HG03558 (cell line): Measurements from ENCODE around the gene ARID5B.
"Not testable (repeated sequence)": the region's sequence is repeated elsewhere in the genome, so short reads cannot be mapped to it uniquely, and the experiment has no call there.

Experiments
- ATAC-seq: cut with Tn5 transposase; IDR thresholded peaks from one replicate; pipeline ENCODE4 v1.9.1; 2021; ENCODE audit warnings: moderate number of reproducible peaks; ENCODE audit not compliant: unreplicated experiment; ENCODE audit errors: extremely low read depth

Gene ARID5B, protein sequence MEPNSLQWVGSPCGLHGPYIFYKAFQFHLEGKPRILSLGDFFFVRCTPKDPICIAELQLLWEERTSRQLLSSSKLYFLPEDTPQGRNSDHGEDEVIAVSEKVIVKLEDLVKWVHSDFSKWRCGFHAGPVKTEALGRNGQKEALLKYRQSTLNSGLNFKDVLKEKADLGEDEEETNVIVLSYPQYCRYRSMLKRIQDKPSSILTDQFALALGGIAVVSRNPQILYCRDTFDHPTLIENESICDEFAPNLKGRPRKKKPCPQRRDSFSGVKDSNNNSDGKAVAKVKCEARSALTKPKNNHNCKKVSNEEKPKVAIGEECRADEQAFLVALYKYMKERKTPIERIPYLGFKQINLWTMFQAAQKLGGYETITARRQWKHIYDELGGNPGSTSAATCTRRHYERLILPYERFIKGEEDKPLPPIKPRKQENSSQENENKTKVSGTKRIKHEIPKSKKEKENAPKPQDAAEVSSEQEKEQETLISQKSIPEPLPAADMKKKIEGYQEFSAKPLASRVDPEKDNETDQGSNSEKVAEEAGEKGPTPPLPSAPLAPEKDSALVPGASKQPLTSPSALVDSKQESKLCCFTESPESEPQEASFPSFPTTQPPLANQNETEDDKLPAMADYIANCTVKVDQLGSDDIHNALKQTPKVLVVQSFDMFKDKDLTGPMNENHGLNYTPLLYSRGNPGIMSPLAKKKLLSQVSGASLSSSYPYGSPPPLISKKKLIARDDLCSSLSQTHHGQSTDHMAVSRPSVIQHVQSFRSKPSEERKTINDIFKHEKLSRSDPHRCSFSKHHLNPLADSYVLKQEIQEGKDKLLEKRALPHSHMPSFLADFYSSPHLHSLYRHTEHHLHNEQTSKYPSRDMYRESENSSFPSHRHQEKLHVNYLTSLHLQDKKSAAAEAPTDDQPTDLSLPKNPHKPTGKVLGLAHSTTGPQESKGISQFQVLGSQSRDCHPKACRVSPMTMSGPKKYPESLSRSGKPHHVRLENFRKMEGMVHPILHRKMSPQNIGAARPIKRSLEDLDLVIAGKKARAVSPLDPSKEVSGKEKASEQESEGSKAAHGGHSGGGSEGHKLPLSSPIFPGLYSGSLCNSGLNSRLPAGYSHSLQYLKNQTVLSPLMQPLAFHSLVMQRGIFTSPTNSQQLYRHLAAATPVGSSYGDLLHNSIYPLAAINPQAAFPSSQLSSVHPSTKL

DNA sequence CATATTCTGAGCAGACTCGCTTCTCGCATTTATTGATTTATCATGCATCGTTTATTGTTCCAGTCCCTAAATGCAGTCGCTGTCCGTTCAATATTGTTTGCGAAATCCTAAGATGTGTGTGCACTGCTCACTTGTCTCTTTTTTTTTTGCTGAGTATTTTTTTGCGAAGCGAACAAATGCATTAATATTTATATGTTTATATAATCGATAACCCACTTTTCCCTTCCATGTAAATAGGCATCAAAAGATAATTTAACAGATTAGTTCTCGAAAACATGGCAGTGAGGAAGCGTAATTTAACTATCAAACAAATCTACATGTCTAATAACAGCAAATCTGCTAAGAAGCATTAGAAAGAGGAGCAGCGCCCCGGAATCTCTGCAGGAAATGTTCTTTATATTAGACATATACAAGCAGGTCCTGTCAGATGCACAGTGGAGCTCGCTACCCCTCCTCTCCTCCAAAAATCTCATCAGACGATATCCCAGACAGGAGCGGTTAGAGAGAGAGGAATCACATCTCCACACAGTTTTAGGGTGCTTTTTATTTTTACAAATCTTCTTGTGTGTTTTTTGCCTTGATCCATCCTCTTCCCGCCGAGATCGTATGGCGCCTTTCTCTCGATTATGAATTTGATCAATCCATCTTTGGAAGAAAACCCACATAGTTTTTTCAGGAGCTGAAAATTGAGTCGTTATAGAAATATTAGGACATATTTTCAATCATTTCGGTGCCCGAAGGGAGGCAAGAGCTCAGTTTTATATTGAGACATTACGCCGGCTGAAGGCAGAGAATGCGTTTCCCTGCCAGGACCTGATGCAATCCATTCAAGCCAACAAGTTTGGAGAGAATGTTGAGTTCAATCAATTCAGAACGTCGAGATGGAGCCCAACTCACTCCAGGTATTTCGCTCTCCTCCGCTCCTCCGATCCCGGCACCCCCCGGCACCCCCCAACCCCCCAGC, at the start of gene ARID5B:
ARID5B (plus strand) TSS at position 871 of the 964 bp plus-strand sequence; CDS start at position 882, 11 bp downstream.
- no peak for ATAC-seq

GRCh38 chr10:61852261-61852660, 49.2 kb upstream of the ARID5B start:
- no peak for ATAC-seq

- ATAC-seq, result no peak
Measured at GRCh38 chr10:61855771-61856170, 45.7 kb upstream of the ARID5B start.

- no peak for ATAC-seq
Measured at GRCh38 chr10:61857746-61858145, 43.8 kb upstream of the ARID5B start.

- no peak for ATAC-seq
Measured at GRCh38 chr10:61859786-61860185, 41.7 kb upstream of the ARID5B start.

DNA sequence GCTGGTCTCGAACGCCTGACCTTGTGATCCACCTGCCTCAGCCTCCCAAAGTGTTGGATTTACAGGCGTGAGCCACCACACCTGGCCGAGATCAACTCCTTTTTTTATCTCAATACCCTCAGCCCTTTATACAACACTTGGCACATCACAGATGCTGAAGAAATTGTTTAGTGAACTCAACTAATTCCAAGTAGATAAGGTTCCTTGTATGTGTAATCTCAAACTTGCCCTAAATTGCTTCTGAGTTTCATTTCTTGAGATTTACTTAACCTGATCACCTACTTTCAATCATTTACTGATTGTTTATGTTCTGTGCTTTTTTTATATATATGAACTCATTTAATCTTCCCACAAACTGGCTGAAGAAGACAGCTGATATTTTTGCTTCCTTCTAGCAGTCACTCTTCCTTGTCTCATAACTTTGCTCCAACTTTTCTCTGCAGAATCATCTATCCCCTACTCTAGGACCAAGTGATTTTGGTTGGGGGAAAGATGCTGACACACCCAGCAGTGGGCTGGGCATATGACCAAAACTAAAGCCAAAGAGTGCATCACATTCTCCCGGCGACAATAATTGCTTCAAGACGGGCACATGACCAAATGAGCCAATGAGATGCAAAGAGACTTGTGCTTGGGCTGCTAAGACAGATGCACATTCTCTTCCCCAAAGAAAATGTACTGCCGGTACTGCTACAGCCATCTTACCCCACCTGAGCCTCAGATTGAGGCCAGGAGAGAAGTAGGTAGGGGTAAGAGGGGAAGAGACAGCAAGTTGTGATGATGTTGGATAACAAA, 40.3 kb upstream of the ARID5B start:
- ATAC-seq, result no peak

- no peak for ATAC-seq
Measured at GRCh38 chr10:61863981-61864380, 37.5 kb upstream of the ARID5B start.

DNA sequence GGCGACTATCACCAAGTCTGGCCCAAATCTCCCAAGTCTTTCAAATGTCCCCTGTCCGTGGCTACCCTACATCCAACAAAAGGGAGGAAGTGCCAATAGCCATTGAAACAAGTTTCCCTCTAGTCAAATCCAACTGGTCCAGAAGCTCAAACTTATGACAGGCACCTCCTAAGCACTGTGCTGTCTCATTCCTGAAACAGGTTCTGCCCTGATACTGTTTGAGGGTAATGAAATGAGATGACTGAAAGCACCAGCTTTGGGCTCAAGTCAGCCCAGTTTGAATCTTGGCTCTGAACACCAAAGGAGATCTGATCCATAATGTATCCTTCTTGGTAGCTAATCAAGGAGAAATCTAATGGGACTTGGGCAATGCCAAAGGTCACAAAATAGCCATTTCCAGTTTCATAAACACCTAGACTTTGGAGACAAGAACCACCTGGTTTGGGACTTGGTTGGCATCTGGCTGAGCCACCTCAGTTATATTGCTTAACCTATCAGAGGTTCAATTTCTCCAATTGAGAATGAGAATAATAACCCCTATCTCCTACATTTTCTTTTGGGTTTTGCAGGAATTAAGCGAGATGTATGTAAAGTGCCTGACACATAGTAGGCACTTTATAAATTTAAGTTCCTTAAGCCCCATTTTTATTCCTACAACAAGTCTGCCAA, 34.7 kb upstream of the ARID5B start:
- no peak for ATAC-seq

- ATAC-seq, result not testable (repeated sequence)
Measured at GRCh38 chr10:61867374-61867773, 34.1 kb upstream of the ARID5B start.

DNA sequence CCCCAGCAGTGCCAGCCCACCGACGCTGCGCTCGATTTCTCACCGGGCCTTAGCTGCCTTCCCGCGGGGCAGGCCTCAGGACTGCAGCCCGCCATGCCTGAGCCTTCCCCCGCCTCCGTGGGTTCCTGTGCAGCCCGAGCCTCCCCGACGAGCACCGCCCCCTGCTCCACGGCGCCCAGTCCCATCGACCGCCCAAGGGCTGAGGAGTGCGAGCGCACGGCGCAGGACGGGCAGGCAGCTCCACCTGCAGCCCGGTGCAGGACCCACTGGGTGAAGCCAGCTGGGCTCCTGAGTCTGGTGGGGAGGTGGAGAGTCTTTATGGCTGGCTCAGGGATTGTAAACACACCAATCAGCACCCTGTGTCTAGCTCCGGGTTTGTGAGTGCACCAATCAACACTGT, 33.7 kb upstream of the ARID5B start:
- not testable (repeated sequence) for ATAC-seq

- no peak for ATAC-seq
Measured at GRCh38 chr10:61869041-61869675, 32.3 kb upstream of the ARID5B start.

DNA sequence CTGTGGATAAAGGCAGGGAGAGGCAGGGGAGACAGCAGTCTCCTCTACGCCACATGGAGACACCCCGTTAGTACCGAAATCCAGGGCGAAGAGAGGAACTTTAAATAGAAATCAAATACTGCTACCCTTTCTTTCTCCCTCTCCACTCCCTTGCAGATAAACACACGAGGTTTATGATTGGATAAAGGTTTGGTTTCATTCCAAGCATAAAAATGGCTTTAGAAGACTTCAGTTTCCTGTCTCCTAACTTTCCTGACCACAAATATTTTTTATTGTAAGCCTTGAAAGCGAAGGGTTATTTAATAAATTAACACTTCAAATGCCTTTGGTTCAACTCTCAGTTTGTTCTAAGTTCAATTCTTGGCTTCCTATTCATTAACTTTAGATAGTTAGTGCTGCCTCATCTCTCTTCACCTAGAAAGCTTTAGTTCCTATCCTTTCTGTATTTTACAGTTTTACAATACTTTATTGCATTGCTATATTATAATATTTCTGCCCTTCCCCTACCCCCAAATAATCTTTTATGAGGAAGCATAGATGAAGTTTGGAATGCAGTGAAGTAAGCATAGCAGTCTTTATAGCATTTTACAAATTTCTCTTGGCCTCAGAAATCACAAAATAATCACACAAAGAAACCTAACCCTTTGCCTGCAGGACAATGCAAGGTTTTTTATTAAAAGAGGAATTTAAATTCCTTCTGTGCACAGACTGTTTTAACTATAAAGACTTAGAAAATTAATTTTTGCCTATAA, 31.5 kb upstream of the ARID5B start:
- ATAC-seq, result no peak

DNA sequence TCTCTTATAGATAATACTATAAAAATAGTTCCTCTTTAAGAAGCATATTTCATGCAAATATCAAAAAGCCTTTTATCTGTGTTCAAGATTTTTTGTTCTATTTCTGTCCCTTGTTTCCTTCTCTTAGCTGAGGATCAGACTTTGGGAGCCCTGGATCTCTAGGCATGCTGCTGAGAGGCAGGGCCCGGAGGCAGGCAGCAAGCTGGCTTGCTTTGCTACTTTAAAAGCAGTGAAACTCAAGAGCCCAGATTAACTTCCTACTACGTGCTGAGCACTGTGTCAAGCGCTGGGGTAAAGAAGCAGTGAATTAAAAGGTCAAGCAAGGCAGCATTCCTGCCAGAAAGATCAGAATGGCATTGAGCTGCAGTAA, 31.0 kb upstream of the ARID5B start:
- no peak for ATAC-seq

GRCh38 chr10:61871487-61871886, 30.0 kb upstream of the ARID5B start:
- no peak for ATAC-seq

DNA sequence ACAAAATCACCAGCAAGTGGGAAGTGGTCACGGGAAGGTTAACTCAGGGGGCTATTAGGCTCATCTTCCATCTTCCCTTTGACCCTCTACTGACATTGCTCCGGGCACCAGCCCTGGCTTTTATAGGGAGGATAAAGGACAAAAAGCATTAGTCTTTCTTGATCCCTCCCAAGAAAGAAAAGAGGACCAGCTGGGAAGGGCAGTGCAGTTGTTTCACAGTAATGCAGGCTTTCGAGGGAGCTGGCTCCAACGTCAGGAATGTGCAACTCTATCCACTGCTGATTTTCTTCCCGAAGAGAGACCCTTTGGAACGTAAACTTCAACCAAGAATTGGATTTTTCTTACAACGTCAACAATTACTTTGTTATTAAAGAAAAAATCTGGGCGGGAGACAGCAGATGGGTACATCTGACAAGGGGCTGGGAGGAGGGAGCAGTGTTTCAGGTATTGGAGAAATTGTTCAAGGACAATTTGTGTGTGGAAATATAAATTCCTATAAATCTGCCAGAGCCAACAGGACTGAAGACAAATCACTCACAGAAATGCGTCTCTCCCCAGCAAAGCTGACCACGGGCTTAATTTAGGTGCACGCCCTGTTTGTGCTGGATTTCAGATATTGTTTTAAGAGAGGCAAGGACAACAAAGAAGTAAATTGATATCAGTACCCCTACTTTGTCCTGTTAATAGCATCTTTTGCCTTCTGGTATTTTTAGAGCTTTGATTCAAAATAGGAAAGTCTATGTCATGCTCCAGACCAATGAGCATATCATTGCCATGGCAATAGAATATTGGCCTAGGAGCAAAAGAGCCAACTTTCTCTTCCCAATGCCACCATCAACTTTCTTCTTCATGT, 23.4 kb upstream of the ARID5B start:
- no peak for ATAC-seq

- ATAC-seq, result no peak
Measured at GRCh38 chr10:61878740-61879068, 22.8 kb upstream of the ARID5B start.
